Activated CD8-positive, alpha-beta memory T cell treated with anti-CD3 and anti-CD28 coated beads, Interleukin-2, amount 50 U/mL, for 24 hours (primary cell): ENCODE data around the gene OXLD1.
"Not testable (repeated sequence)": the region's sequence is repeated elsewhere in the genome, so short reads cannot be mapped to it uniquely, and the experiment has no call there.

Source experiments
- DNase-seq: peaks from one replicate; pipeline ENCODE4 v3.0.0-alpha.2; 2020; ENCODE audit errors: extremely low read depth

OXLD1 gene

GRCh38 chr17:81652906-81653771, 13.3 kb downstream of the OXLD1 start:
- no peak for DNase-seq

GRCh38 chr17:81651692-81652091, 14.7 kb downstream of the OXLD1 start:
- no peak for DNase-seq

GRCh38 chr17:81650951-81651350, 15.5 kb downstream of the OXLD1 start:
- no peak for DNase-seq

GRCh38 chr17:81648707-81649085, 17.7 kb downstream of the OXLD1 start:
- DNase-seq: no peak

GRCh38 chr17:81648013-81648706, 18.2 kb downstream of the OXLD1 start:
- DNase-seq: no peak

- no peak for DNase-seq
Measured at GRCh38 chr17:81647640-81648012, 18.8 kb downstream of the OXLD1 start.

- no peak for DNase-seq
Measured at GRCh38 chr17:81646869-81647600, 19.4 kb downstream of the OXLD1 start.

GRCh38 chr17:81644976-81645952, 21.1 kb downstream of the OXLD1 start:
- no peak for DNase-seq

GRCh38 chr17:81644496-81644895, 21.9 kb downstream of the OXLD1 start:
- DNase-seq: no peak

- DNase-seq: no peak
Measured at GRCh38 chr17:81641825-81642489, 24.4 kb downstream of the OXLD1 start.

- DNase-seq: no peak
Measured at GRCh38 chr17:81640011-81640410, 26.4 kb downstream of the OXLD1 start.

GRCh38 chr17:81638683-81639082, 27.7 kb downstream of the OXLD1 start:
- DNase-seq: no peak

- peak; percentile 62 for DNase-seq
Measured at GRCh38 chr17:81636505-81637288, 29.7 kb downstream of the OXLD1 start, which contains the start of the genes NPLOC4 and TSPAN10. TSS of gene NPLOC4 (minus strand) at chr17:81637112. CDS start at chr17:81636930, 182 bp downstream. TSS of gene TSPAN10 (plus strand) at chr17:81637196. CDS start at chr17:81642413, 5,217 bp downstream.

GRCh38 chr17:81635973-81636504, 30.4 kb downstream of the OXLD1 start:
- DNase-seq: no peak

- DNase-seq: no peak
Measured at GRCh38 chr17:81635431-81635830, 31.0 kb downstream of the OXLD1 start.

- DNase-seq: no peak
Measured at GRCh38 chr17:81631482-81631881, 34.9 kb downstream of the OXLD1 start.

GRCh38 chr17:81630274-81630673, 36.1 kb downstream of the OXLD1 start:
- no peak for DNase-seq

- no peak for DNase-seq
Measured at GRCh38 chr17:81621494-81622130, 44.8 kb downstream of the OXLD1 start.

GRCh38 chr17:81618307-81618706, 48.1 kb downstream of the OXLD1 start:
- DNase-seq: not testable (repeated sequence)
